ENCODE measurements around the gene GOLGA6L7.
"Not testable (repeated sequence)": the region's sequence is repeated elsewhere in the genome, so short reads cannot be mapped to it uniquely, and the experiment has no call there.

Gene GOLGA6L7

DNA sequence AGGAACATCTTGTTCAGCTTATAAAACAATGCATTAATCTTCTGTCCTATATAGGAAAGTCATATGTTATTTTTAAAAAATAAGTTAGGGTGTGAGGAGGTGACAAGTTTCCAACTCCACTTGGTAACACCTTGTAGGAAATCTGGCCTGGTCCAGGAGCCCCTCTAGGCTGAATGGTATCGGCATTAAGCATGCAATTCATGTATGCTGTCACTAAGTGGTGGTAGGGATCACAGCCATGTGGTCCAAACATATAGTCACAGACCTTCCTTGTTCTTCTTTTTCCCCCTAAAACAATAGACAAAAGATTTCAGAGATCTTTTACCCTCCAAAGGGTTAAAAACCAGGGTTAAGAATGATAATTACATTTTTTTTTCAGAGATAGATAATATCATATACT lies 33.2 kb upstream of the GOLGA6L7 start:
- no peak for DNase-seq

DNA sequence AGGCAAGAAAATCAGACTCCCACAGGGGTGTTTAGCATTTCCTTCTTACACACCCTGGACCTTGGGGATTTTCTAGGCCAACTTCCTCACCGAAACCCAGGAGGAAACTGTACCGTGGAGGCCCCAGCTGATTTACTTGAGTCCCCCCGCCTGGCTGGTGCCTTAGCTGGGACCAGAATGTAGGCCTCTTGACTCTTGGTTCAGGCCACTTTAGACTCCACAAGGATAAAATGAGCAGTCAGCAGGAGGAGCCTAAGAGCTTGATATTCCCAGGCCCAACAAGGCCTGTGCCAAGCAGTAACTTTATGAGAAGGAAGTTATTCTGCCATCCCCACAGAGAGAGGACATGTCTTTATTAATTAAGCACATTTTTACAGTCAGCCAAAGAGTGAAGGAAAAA lies 32.7 kb upstream of the GOLGA6L7 start:
- no peak for DNase-seq

DNA sequence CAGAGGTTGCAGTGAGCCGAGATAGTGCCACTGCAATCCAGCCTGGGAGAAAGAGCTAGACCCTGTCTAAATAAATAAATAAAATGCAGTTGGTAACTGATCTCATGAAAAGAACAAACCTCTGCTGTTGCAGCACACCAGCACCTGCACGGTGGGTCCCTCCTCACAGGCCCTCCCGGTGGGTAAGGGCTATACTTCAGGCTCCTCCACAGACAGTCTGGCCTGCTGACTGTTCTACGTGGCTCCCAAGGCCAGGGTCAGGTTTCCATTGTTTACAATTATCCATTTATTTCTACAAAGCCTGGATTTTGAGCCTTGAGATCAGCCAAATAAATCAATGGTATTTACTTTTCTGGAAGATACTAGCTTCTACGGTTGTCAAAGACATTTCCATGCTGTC lies 32.2 kb upstream of the GOLGA6L7 start:
- no peak for DNase-seq

DNA sequence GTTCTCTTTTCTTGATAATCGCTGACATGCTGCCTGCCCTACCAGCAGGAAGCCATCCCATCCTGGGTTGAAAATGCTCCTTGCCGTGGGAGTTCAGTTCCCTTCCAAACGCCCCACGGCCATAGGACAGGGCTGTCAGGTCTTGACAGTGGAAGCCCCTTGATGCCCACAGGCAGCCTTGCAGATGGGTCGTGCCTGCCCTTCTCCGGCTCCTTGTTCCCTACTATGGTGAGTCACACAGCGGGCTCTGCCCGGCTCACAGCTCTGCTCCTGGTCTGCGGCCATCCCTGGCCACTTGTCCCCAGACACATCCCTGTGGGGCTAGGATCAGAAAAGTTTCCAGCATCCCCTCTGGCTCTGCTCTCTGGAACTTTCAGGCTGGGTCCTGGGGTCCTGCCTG lies 31.1 kb upstream of the GOLGA6L7 start:
- no peak for DNase-seq

DNA sequence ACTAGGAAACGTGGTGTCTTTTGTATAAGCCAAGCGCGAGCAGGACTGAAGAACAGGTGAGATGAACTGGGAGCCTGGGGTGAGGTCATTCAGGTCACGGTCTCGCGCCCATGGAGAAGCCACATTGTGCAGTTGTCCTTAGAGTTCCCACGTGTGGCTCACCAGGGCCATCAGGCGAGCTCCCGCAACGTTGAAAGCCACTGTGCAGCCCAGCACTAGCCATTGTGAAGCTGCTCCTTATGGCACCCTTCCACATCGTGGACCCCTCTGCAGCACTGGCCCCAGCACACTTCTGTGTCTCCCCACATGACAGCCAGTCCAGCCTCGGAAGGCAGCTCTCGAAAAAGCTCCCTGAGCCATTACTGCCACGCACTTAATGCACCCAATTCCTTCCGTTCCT lies 29.8 kb upstream of the GOLGA6L7 start:
- no peak for DNase-seq

DNA sequence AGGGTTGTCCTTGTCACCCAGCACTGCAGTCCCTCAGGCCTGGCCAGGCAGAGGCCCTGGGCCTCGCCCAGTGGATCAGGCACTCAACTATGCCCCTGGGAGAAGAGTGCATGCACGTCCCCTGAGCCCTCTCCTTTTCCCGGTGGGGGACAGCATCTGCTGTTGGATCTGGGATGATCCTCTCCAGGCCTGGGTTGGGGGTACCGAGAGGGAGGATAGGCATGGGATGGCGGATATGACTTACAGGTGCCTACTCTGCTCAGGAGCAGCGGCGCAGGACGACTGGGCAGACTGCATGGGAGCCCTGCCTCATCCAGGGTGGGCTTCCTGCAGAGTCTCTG lies 28.4 kb upstream of the GOLGA6L7 start:
- no peak for DNase-seq

DNA sequence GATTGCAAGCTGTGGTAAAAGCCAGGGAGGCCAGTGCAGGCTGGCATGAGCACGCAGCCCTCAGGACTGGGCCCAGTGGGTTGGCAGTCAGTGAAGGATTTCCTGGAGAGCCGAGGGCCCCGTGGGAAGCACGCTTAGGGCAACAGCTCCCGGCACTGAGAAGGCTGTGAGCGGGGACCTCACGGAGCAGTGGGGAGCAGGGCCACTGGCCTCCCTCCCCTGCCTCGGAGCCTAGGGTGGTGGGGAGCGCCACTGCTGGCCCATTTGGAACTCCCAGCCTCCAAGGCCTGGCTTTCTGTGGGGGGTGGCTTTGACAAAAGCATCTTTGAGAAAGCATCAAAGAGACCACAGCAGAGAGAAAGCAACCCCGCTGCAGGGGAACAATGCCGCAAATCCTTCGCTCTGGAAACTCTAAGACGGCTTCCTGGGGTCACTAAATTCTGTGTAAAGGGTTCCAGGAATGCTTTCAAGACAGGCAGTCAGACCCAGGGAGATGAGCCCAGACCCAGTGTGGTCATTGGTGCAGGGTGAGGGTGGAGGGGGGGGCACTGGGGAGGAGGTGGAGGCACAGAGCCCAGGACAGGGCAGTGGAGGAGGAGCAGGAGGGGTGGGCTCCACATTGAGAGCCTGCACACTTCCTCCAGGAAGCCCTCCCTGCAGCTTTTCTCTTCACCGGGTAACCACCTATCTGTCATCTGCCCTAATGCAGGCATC lies 27.8 kb upstream of the GOLGA6L7 start:
- no peak for DNase-seq

DNA sequence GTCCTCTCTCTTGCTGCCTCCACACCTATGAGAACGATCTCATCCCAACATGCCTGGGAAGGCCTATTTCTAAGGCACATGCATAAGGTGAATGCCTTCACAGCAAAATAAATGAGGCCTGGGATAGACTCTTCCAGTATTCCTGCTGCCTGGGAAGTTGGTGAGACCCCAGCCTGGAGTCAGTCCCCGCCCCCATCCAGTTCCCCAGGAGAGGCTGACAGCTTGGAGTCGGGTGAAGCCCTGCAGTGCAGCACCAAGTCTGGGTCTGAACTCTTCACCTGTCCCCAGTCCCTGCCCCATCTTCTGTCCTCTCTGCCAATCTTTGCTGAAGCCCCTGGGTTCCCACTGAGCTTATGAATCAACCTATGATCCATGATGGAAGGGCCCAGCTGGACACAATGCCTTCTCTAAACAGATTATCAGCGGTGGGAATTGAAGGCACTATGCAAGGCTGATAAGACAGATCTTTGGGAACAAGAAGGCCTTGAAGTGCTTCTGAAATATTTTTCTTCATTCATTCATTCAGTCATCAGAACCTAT lies 27.1 kb upstream of the GOLGA6L7 start:
- DNase-seq: no peak

DNA sequence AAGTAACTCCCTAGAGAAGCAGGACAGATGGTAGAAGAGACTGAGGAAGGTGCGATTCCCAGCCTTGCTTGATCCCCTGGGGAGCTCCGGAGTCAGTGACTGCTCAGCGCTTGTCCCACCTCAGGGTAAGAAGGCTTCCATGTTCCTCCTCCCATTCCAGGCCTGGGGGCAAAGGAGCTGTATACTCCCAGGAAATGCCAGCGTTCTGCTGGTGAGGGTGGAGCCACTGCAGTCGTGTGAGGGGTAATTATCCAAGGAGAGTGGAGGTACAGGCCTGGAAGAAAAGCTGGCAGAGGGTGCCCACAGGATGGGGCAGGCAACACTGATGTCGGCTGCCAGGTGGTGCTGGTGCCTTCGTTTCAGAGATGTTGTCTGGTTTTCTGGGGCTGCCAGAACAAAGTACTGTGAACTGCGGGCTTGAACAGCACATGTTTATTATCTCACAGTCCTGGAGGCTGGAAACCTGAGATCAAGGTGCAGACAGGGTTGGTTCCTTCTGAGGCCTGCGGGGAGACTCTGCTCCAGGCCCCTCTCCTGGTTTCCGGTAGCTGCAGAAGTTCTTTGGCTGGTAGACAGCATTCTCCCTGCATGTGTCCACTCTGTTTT lies 25.2 kb upstream of the GOLGA6L7 start:
- peak; percentile 34 for DNase-seq

DNA sequence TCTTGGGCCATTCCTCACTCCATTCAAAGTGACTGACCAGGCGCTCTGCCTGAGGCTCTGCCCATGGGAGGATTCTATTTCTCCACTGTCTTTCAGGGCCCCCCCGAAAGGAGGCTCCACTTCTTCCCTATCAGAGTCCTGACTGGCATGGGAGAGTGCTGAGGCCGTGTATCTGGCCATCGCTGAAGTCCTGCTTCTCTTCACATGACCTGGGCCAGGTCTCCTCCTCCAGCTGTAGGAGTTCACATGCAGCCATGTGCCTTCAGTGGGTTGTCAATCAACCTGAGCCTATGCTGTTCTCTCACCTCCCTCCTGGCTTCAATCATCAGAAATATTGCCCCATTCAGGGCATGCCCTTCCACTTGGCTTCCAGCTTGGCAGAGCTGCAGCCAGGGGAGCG lies 24.6 kb upstream of the GOLGA6L7 start:
- DNase-seq: no peak

DNA sequence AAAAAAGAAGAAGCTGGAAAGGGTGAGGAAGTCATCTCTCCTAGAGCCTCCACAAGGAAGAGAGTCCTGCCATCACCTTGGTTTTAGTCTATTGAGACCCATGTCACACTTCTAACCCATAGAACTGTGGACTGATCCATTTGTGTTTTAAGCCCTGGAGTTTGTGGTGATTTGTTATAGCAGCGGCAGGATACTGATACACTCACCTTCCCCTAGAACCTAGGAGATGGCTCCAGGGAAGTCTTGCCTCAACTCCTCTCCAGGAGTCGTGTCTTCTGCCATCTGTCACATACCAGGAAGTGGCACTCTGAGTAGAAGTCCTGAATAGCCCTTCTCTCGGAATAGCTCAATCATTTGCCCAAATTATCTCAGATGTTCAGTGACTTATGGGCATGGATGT lies 22.7 kb upstream of the GOLGA6L7 start:
- no peak for DNase-seq

DNA sequence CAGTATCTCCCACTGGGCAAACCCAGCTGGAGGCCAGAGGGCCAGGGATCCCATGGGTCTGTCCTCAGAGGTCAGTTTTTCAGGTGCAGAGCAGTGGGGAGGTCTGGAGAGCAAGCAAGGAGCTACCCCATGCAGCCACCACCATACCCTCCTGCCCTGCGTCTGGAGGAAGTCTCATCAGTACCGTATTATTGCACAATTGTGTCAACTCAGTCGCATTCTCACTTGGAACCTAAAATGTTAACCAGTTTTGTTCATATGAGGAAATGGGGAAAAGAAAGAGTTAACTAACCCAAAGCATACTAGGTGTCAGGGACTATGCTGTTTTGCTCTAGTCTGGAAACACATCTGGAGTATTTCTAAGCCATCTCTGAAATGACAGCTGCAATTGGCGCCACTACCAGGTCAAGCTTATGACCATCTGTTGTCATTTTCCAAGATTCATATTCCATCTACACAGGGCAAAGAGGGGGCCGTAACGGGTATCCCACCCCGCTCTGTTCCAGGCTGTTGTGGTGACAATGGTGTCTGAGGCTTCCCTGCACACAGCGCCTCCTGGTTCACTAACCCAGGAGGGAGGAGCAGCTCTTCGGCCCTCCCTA lies 20.4 kb upstream of the GOLGA6L7 start:
- DNase-seq: no peak

DNA sequence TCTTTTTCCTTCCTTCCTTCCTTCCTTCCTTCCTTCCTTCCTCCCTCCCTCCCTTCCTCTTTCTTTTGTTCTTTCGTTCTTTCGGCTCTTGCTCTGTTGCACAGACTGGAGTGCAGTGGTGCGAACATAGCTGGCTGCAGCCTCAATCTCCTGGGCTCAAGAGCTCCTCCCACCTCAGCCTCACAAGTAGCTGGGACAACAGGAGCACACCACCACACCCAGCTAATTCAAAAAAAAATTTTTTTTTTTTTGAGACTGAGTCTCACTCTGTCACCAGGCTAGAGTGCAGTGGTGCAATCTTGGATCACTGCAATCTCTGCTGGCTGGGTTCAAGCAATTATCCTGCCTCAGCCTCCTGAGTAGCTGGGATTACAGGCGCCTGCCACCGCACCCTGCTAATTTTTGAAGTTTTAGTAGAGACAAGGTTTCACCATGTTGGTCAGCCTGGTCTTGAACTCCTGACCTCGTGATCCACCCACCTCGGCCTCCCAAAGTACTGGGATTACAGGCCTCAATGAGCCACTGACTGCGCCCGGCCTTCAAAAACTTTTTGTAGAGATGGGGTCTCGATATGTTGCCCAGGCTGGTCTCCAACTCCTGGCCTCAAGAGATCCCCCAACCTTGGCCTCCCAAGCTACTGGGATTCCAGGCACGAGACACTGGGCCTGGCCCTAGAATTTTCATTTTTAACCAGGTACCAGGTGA lies 13.3 kb upstream of the GOLGA6L7 start:
- DNase-seq: not testable (repeated sequence)

DNA sequence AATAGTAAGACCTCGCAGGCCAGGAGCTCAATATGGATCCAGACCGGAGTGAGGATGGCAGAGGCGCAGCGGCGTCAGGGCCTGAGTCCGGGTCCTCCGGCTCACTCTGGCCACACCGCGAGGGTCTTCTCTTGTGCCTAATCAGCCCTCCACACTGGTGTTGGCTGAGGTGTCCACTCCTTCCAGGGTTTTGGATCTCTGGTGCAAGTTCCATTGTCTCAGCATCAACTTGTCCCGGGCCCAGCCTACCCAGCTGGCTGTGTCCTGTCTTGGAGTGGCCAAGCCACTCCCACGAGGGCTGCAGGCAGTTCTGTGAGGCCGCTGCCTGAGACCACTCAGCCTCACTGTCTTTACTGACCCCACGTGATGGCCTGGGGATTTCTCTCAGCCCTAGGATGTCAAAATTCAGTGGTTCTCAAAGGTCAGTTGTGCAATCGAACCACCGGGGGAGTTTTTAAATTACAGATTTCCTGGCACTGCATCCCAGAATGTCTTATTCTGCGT lies 12.6 kb upstream of the GOLGA6L7 start:
- DNase-seq: no peak

DNA sequence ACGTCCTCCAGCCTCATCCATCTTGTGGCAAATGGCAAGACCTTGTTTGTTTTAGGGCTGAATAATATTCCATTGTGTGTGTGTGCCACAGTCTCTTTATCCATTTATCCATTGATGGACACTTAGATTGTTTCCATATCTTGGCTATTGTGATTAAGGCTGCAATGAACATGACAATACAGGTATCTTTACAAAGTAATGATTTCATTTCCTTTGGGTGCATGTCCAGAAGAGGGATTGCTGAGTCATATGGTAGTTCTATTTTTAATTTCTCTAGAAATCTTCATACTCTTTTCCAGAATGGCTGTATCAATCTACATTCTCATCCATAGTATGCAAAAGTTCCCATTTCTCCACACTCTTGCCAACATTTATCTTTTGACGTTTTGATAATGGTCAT lies 6.1 kb upstream of the GOLGA6L7 start:
- DNase-seq: not testable (repeated sequence)

DNA sequence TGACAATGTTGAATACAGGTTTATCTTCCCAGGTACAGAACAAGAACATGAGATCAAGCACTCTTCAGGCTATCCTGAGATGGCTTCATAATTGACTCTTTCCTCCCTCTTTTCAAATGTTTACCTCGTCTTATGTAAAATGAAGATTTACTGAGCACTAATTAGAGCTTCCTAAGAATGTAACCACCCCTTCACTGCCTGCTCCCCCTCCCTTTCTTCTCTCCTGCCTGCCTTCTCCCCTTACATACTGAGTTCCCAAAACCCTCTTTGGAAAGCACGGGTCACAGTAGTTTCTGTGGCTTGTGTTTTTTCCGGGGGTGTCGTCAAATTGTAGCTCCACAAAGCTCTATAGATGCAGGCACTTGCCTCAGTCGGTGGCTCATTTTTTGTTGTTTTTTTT lies 5.2 kb upstream of the GOLGA6L7 start:
- not testable (repeated sequence) for DNase-seq

DNA sequence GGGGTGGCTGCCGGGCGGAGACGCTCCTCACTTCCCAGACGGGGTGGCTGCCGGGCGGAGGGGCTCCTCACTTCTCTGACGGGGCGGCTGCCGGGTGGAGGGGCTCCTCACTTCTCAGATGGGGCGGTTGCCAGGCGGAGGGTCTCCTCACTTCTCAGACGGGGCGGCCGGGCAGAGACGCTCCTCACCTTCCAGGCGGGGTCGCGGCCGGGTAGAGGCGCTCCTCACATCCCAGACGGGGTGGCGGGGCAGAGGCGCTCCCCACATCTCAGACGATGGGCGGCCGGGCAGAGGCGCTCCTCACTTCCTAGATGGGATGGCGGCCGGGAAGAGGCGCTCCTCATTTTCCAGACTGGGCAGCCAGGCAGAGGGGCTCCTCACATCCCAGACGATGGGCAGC lies 1.3 kb upstream of the GOLGA6L7 start:
- DNase-seq: not testable (repeated sequence)

DNA sequence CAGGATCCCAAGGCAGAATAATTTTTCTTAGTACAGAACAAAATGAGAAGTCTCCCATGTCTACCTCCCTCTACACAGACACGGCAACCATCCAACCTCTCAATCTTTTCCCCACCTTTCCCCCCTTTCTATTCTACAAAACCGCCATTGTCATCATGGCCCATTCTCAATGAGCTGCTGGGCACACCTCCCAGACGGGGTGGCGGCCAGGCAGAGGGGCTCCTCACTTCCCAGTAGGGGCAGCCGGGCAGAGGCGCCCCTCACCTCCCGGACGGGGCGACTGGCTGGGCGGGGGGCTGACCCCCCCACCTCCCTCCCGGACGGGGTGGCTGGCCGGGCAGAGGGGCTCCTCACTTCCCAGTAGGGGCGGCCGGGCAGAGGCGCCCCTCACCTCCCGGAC lies 827 bp upstream of the GOLGA6L7 start:
- DNase-seq: not testable (repeated sequence)

DNA sequence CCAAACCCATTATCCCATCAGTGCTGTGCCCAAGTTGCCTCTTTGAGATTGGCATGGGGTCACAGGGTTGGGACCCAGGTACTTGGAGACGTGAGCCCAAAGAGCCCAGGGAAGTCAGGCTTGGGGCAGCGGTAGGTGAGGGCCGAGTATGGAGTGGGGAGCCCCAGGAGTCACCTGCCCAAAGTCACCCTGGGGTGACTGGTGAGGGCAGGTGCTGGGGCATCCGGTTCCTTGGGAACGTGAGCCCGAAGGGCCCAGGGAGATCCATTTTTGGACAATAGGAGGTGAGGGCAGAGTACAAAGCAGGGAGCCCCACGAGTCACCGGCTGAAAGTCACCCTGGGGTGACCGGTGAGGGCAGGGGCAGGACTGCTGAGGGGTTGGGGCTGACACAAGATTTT lies 485 bp downstream of the GOLGA6L7 start:
- not testable (repeated sequence) for DNase-seq

DNA sequence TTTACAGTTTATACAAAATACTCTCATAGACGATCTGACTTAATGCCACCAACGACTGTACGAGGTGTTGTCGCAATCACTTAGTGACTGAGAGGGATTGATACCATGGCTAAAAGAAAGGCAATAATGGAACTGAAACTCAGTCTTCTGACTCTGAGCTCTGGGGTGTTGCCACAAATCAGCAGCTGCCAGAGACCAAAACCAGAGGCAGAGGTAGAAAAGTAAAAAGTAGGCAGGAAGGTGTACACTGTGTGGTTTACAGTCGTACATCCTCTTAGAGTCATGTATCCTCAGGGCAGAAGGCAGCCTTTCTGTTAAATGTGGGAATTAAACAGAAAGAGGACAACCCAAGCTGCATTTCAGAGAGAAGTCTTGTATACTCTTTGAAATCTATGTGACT lies 1.2 kb downstream of the GOLGA6L7 start:
- not testable (repeated sequence) for DNase-seq

DNA sequence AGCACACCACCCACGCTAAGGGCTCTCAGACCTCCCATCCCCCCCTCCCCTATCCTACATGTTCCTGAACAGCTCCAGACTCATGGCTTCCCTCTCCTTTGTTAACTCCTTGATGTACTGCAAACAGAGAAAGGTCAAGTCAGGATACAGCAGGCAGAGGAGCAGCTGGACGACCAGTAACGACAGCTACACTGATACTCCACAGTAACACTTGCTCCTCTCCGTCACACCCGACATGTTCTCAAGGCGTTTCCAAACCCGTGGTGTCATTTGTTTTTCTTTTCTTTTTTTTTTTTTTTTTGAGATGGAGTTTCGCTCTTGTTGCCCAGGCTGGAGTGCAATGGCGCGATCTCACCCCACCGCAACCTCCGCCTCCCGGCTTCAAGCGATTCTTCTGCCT lies 4.3 kb downstream of the GOLGA6L7 start:
- DNase-seq: not testable (repeated sequence)

DNA sequence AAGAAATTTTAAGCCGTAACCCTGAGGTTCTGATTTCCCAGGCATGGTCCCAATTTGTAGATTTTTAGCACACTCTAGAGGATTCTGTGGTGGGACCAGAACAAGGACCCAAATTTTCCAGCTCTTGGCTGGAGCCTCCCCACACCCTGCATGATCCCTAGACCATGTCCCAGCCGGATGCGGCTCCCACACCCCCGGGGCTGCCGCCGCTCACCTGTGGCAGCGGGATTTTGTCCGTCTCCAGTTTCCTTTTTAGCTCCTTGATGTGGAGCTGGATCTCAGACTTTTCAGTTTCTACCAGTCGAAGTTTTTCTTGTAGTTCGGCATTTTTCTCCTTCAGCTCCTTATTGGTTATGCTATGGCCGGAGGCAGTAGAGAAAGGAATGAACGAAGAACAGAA lies 4.9 kb downstream of the GOLGA6L7 start:
- DNase-seq: not testable (repeated sequence)

DNA sequence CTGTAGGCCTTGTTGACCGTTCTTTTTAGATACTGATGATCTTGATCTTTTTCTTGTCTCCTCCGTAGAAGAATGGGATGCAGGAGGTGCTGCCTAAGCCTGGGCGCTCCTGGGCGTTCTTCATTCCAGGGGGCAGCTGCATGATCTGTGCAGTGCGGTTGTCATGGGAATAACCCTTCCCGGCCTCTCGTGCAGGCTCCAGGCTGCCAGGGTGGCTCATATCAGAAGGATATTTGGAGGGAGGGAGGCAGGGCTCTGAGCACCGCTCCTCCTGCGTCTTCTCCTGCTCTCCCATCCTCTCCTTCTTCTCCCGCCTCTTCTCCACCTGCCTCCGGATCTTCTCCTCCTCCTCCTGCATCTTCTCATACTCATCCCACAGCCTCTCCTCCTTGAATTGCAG lies 6.2 kb downstream of the GOLGA6L7 start:
- not testable (repeated sequence) for DNase-seq

All from CD4-positive, alpha-beta T cell treated with Interleukin-10 for 1 hour (primary cell).